Measurements from ENCODE around the gene BEST2. TPM values are rescaled to one million over a fixed set of nuclear protein-coding genes. Genes with fewer than 3 reads are reported as not detected.
"Not testable (repeated sequence)": the region's sequence is repeated elsewhere in the genome, so short reads cannot be mapped to it uniquely, and the experiment has no call there.

BEST2 gene
- total and polyA plus RNA-seq, 5 experiments from 2014 or later: not detected

DNA sequence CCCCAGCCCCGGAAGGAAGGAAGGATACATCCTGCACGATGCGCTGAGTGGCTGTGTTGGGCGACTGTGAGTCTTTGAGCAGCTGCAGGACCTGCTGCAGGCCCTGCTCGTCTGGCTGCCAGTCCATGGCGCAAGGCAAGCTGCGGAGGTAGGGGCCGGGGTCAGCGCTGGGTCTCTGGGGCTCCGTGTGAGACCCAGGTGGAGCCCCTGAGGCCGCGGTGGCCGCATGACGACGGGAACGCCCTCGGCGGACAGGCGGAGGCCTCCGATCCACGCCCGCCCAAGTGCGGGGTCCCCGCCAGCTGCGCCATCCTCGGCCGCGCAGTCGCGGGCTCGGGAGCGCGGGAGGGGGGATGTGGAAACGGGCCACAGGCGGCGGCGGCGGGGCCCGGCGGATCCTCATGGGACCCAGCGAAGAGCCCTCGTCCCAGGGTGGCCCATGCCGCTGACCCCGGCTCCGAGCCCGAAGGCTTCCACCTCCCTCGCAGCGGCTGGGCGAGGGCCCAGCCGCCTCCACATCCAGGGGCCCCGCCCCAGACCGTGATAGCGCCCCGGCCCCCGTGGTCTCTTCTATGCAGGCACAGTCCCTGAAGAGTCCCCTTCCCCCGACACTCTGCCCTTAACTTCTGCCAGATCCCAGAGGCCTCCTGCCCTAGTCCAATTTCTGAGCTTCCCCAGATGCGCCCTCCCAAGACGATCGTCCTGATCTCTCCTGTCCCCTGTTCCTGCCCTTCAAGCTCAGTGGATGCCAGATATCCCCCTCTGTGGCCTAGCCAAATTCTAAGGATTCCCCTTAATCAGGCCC lies 30.5 kb upstream of the BEST2 start:
- no peaks in the 10 kb centered on the region for H3K9me3 Mint-ChIP-seq
- POLR2A ChIA-PET: interaction anchor here (0.5 to 8.7 kb wide), 8 partner anchors 14 to 1802 kb away, joined by 3 to 158 read pairs (median 6); partner anchors contain the start of genes DHPS, FBXW9, GET3 and TRIR
- DNase-seq (peak in 1 of 10 donors; percentile 13), ATAC-seq (no peak)
- H3K36me3 Mint-ChIP-seq: peaks cover 0 to 25% (median 0%) of the 10 kb centered on the region in 3 donors
- H3K27me3 Mint-ChIP-seq: no peaks in the 10 kb centered on the region
- peak overlapping the region; percentile 84 to 96 (median 90) for H3K4me3 Mint-ChIP-seq
- H3K4me1 Mint-ChIP-seq: peaks cover 31 to 51% (median 47%) of the 10 kb centered on the region in 4 donors
- H3K27ac Mint-ChIP-seq: peak overlapping the region; percentile 85 to 96 (median 91)

DNA sequence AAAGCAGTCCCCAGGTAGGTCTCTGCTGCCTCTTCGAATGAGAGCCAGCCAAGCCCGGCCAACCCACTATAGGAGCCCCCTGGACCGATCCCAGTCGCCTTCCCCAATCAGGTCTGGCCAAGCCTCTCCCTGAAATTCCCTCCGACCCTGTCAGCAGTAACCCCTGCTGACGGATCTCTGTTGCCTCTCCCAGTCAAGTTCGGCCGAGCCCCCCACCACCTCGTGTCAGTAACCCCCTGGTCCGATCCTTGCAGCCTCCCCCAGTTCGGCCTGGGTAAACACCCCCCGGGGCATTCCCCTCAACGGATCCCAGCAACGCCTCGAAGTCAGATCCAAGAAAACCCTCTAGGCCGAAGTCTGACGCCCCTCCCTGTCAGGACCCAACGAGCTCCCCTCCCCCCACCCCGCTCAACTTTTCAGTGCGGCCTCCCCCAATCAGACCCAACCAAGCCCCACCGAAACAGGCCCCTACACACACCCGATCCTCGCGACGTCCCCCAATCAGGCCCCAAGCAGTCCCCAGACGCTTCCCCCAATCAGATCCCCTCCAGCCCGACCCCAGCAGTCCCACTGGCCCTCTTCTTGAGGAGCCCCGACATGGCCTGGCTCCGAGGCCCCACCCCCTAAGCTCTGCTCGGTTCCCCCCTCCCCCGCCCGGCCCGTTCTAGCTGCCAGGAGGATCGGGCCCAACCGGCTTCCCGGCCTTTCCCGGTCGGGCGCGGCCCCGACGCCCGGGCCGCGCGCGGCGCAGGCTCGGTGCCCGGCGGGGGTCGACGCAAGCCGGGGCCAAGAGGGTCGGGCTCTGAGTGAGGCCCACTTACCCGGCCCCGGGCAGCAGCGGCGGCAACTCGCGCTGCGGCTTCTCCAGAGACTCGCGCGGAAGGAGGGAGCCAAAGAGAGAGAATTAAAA lies 29.7 kb upstream of the BEST2 start:
- Mint-ChIP-seq H3K4me1 (peaks cover 28 to 48% (median 41%) of the 10 kb centered on the region in 4 donors), H3K36me3 (peaks cover 0 to 20% (median 0%) of the 10 kb centered on the region in 3 donors), H3K27ac (peak overlapping the region; percentile 88 to 96 (median 92)), H3K27me3 (no peaks in the 10 kb centered on the region), H3K9me3 (no peaks in the 10 kb centered on the region), H3K4me3 (peak overlapping the region; percentile 85 to 96 (median 93))
- POLR2A ChIA-PET: interaction anchor here (0.7 to 8.7 kb wide), 11 partner anchors 13 to 909 kb away, joined by 3 to 158 read pairs (median 4); partner anchors contain the start of genes DHPS, FBXW9, GET3 and JUNB
- DNase-seq (peak in 9 of 10 donors; percentile 8 to 73 (median 48)), ATAC-seq (peak; percentile 45 to 49)

DNA sequence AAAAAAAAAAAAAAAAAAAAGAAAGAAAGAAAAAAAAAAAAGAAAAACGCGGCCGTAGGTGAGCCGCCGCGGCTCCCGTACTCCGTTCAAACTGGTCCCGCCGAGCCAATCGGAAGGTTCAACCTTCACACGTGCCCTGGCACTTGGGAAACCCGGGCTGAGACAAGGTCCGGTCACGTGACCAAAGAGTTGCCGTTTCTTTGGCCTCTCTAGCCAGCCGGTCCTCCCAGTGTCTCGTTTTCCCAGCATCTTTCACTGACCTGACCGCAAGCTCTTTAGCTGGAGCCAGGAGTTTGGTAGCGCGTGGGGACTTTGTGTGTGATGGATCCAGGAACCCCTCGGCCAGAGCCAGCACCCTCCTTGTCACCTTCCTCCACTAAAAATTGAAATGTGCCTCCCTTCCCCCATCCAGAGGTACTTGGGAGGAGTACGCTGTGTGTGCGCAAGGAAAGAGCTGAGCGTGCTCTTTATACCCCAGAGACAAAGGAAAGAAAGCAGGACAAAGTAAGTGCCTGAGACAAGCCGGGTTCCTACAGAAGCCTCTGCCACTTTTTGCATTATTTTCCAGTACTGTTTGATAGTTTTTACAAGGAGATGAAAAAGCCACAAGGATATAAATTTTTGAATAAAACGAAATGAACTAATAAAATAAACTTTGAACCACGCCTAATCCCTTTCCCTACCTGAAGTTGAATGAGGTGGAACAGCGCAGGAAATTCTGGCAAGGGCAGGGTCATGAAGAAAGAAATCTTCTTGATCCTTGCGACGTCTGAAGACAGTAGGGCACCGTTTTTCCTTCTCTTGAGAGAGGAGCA lies 28.8 kb upstream of the BEST2 start:
- H3K27ac Mint-ChIP-seq: peak overlapping the region; percentile 88 to 97 (median 93)
- peak; percentile 83 to 98 (median 92) for DNase-seq
- peaks cover 28 to 47% (median 40%) of the 10 kb centered on the region in 4 donors for H3K4me1 Mint-ChIP-seq
- peak; percentile 88 to 92 for ATAC-seq
- no peaks in the 10 kb centered on the region for H3K27me3 Mint-ChIP-seq
- H3K4me3 Mint-ChIP-seq: peak overlapping the region; percentile 85 to 96 (median 92)
- POLR2A ChIA-PET: interaction anchor here (0.5 to 8.7 kb wide), 19 partner anchors 12 to 1628 kb away, joined by 3 to 158 read pairs (median 4); partner anchors contain the start of genes DHPS, FBXW9, GET3 and JUNB
- H3K36me3 Mint-ChIP-seq: peaks cover 0 to 17% (median 0%) of the 10 kb centered on the region in 3 donors
- no peaks in the 10 kb centered on the region for H3K9me3 Mint-ChIP-seq

DNA sequence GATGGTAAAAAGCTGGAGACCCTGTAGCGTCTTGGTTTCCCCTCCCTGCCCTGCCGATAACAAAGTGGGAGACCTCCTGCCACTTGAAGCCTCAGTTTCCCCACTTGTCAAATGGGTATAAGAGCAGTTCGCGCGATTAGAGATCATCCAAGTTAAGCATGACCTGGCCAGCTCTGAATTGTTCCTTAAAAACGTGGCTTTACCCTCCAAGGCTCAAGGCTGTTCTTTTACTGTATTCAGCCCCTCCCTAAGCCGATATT lies 28.3 kb upstream of the BEST2 start:
- H3K9me3 Mint-ChIP-seq: no peaks in the 10 kb centered on the region
- peaks cover 28 to 47% (median 40%) of the 10 kb centered on the region in 4 donors for H3K4me1 Mint-ChIP-seq
- ATAC-seq (no peak), DNase-seq (no peak)
- no peaks in the 10 kb centered on the region for H3K27me3 Mint-ChIP-seq
- POLR2A ChIA-PET: interaction anchor here (0.5 to 8.7 kb wide), 13 partner anchors 12 to 1628 kb away, joined by 3 to 158 read pairs (median 4); partner anchors contain the start of genes DHPS, FBXW9, GET3 and RNASEH2A
- peak overlapping the region; percentile 85 to 96 (median 92) for H3K4me3 Mint-ChIP-seq
- H3K36me3 Mint-ChIP-seq: peaks cover 0 to 21% (median 0%) of the 10 kb centered on the region in 3 donors
- H3K27ac Mint-ChIP-seq: peak overlapping the region in 9 of 10 donors; percentile 88 to 97 (median 93)

DNA sequence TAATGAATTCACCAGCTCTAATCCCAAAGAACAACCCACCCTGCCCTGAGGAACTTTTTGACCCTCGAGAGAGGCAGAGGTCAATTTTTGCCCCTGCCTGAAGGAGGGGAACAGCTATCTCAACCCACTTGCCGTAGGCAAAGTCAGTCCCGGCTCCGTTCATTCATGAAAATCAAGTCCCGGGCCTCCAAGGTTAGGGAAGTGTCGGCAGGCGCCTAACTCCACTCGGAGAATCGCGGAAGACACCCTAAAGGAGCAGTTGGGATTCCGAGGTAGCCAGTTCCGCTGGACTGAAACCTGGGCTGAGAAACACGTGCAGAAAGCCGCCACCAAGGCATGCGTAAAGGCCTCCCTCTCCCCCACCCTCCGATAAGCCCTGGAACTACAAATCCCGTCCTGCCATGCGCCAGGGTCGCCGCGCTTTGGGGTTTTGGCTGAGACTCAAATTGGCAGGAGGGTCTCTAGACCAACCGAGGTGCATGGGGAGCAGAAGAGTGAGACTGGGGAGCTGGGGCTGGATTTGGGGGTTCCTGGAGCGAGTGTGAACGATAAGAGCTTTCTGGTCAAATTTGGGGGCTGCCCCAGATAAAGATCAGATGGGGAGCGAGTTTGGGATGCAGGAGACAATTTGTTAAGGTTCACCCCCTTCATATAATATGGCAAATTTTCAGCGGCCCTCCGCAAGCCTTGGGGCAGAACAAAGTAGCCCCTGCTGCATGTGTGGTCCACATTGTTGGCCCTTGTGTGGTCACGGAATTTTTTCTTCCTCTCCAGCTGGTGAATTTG lies 27.8 kb upstream of the BEST2 start, which contains the start of gene TNPO2:
TSS of gene TNPO2 (minus strand) at position 292 of the 786 bp plus-strand sequence. CDS start 2,955 bp downstream, outside the sequence.
- Mint-ChIP-seq H3K27ac (peak within 1 kb of the TSS; percentile 88 to 97 (median 93)), H3K36me3 (peaks cover 0 to 21% (median 3%) of the 10 kb centered on the region in 3 donors), H3K27me3 (no peaks in the 10 kb centered on the region), H3K4me1 (peaks cover 27 to 43% (median 39%) of the 10 kb centered on the region in 4 donors), H3K9me3 (no peaks in the 10 kb centered on the region), H3K4me3 (peak within 1 kb of the TSS; percentile 85 to 96 (median 92))
- ATAC-seq (peak; percentile 34 to 36), DNase-seq (peak; percentile 33 to 79 (median 58))
- POLR2A ChIA-PET: interaction anchor here (0.5 to 8.7 kb wide), 11 partner anchors 11 to 1629 kb away, joined by 3 to 158 read pairs (median 4); partner anchors contain the start of genes DHPS, FBXW9, GET3 and RNASEH2A

DNA sequence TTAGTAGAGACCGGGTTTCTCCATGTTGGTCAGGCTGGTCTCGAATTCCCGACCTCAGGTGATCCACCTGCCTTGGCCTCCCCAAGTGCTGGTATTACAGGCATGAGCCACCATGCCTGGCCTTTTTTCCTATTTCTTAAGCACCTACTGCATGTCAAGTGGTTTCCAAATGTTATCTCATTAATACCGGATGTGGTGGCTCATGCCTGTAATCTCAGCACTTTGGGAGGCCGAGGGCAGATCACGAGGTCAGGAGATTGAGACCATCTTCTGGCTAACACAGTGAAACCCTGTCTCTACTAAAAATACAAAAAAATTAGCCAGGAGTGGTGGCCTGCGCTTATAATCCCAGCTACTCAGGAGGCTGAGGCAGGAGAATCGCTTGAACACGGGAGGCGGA lies 26.0 kb upstream of the BEST2 start:
- Mint-ChIP-seq H3K36me3 (peaks cover 0 to 30% (median 9%) of the 10 kb centered on the region in 3 donors), H3K4me3 (peak overlapping the region in 1 of 10 donors; percentile 34), H3K4me1 (peaks cover 26 to 43% (median 38%) of the 10 kb centered on the region in 4 donors)
- not testable (repeated sequence) for H3K27ac Mint-ChIP-seq, H3K27me3 Mint-ChIP-seq, H3K9me3 Mint-ChIP-seq, ATAC-seq, DNase-seq
- POLR2A ChIA-PET: interaction anchor here (0.7 to 8.7 kb wide), 3 partner anchors 10 to 237 kb away, joined by 3 to 158 read pairs (median 5); partner anchors contain the start of genes GET3 and TRIR

DNA sequence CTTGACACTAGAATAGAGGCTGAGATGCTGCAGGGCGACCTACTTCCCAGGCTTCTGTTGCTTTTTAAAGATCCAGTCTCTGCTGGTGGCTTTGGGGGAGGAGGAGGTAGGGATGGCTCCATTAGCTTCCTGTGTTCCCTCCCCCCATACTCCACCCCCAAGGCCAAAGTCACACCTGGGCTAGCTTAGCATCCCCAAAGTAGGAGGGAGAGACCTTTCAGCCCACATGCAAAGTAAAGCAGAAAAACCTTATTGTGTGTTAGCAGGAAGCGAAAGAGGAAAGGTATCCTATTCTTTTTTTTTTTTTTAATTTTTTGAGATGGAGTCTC lies 24.6 kb upstream of the BEST2 start:
- ATAC-seq (no peak), DNase-seq (no peak)
- H3K27me3 Mint-ChIP-seq: no peaks in the 10 kb centered on the region
- H3K4me3 Mint-ChIP-seq: peak overlapping the region in 2 of 10 donors; percentile 22 to 59
- peak overlapping the region in 4 of 10 donors; percentile 2 to 55 (median 38) for H3K27ac Mint-ChIP-seq
- POLR2A ChIA-PET: interaction anchor here (0.7 to 8.7 kb wide), 4 partner anchors 8 to 135 kb away, joined by 3 to 158 read pairs (median 4); partner anchors contain the start of genes GET3 and TRIR
- no peaks in the 10 kb centered on the region for H3K9me3 Mint-ChIP-seq
- H3K36me3 Mint-ChIP-seq: peaks cover 0 to 36% (median 9%) of the 10 kb centered on the region in 3 donors
- H3K4me1 Mint-ChIP-seq: peaks cover 18 to 43% (median 33%) of the 10 kb centered on the region in 4 donors

DNA sequence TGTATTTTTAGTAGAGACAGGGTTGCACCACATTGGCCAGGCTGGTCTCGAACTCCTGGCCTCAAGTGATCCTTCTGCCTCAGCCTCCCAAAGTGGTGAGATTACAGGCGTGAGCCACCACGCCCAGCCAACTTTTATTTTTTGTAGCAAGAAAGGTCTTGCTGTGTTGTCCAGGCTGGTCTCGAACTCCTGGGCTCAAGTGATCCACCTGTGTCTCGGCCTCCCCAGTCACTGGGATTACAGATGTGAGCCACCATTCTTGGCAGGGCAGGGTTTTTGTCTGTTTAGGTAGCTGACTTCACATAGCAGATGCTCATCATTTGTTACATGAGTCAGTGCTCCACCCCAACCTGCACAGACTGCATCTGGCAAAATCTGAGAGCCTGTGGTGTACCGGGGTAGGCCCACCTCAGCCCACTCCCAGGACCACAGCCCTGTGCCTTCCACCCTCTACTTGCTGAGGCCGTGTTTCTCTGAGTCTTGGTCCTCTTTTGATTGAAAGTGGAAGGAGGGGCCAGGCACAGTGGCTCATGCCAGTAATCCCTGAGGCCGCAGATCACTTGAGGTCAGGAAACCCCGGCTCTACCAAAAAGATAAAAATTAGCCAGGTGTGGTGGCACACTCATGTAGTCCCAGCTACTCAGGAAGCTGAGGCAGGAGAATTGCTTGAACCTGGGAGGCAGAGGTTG lies 23.7 kb upstream of the BEST2 start:
- DNase-seq (no peak), ATAC-seq (no peak)
- H3K4me1 Mint-ChIP-seq: peaks cover 17 to 47% (median 37%) of the 10 kb centered on the region in 4 donors
- H3K36me3 Mint-ChIP-seq: peaks cover 0 to 41% (median 9%) of the 10 kb centered on the region in 3 donors
- no peaks in the 10 kb centered on the region for H3K9me3 Mint-ChIP-seq
- peak overlapping the region in 1 of 10 donors; percentile 7 for H3K27ac Mint-ChIP-seq
- H3K4me3 Mint-ChIP-seq: no peak overlapping the region
- H3K27me3 Mint-ChIP-seq: no peaks in the 10 kb centered on the region
- POLR2A ChIA-PET: interaction anchor here (0.6 to 8.7 kb wide), 6 partner anchors 7 to 571 kb away, joined by 3 to 158 read pairs (median 4); partner anchors contain the start of genes GET3 and TRIR

DNA sequence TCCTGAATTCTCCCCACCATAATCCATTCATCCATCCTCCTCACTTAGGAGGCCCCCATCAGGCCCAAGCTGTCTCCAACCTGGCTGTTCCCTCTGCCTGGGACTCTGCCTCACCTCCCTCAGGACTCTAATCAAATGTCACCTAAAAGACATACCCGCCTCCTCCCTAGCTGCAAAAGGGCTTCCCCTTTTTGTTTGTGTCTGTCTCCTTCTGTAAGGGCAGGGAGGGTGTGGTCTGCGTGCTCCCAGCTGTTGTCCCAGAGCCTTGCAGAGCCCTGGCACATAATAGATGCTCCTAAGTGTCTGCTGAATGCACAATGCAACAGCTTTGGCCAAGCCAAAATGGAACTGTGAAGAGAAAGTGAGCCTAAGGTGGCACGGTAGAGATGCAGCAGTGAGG lies 21.5 kb upstream of the BEST2 start:
- DNase-seq: no peak
- Mint-ChIP-seq H3K27me3 (no peaks in the 10 kb centered on the region), H3K27ac (peak overlapping the region in 3 of 10 donors; percentile 25 to 65 (median 57)), H3K36me3 (peaks cover 0 to 46% (median 9%) of the 10 kb centered on the region in 3 donors), H3K9me3 (no peaks in the 10 kb centered on the region), H3K4me3 (peak overlapping the region in 2 of 10 donors; percentile 34 to 55), H3K4me1 (peaks cover 15 to 41% (median 31%) of the 10 kb centered on the region in 4 donors)
- POLR2A ChIA-PET: interaction anchor here (0.7 kb wide), 2 partner anchors 13 to 150 kb away, joined by 3 to 5 read pairs; no protein-coding TSS in a partner anchor
- ATAC-seq: no peak

DNA sequence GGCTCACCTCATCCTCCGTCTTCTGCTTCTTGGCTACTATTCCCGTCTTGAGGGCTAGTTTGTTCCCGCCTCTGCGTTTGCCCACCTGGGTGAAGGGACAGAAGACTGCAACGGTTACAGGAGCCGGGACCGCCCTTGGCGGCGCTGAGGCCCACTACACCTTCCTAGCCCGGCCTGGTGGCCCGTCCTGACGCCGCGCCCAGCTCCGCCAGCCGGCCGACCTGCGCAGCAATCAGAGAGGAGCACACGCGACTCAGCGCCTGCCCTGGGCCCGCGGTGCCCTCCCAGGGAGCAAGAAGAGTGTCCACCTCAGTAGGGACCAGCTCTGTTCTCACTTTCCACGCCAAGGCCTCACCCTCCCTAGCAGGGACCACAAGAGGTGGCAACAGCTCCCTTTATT lies 20.3 kb upstream of the BEST2 start:
- Mint-ChIP-seq H3K36me3 (peaks cover 0 to 46% (median 9%) of the 10 kb centered on the region in 3 donors), H3K4me3 (no peak overlapping the region)
- ATAC-seq: no peak

More for the DNA sequence above, 20.3 kb upstream of the BEST2 start:
- H3K27ac Mint-ChIP-seq: peak overlapping the region in 1 of 10 donors; percentile 49
- H3K27me3 Mint-ChIP-seq: no peaks in the 10 kb centered on the region
- POLR2A ChIA-PET: interaction anchor here (1.0 to 7.9 kb wide), 2 partner anchors 8 to 47 kb away, joined by 3 to 158 read pairs; partner anchors contain the start of gene TNPO2
- peaks cover 15 to 43% (median 33%) of the 10 kb centered on the region in 4 donors for H3K4me1 Mint-ChIP-seq
- DNase-seq: no peak
- H3K9me3 Mint-ChIP-seq: no peaks in the 10 kb centered on the region

Data from naive thymus-derived CD8-positive, alpha-beta T cell (primary cell).